Esophagus squamous epithelium (tissue), 4 donors: ENCODE measurements around the gene CACHD1.

Source experiments
- CTCF ChIP-seq, 6 experiments: fragments of 450-650 bp in 4 of 6; fragments of 200-600 bp in 2 of 6; sonication (generic) in 2 of 6; IDR thresholded peaks; one replicate each; pipeline ENCODE4 v1.5.1; 2016 to 2019; ENCODE audit warnings: antibody characterized with exemption in 6 of 6, mild to moderate bottlenecking in 4 of 6, moderate library complexity in 4 of 6
- POLR2A ChIP-seq, 4 donors: fragments of 450-650 bp; IDR thresholded peaks; one replicate each; pipeline ENCODE4 v1.6.1; 2017; ENCODE audit warnings: antibody characterized with exemption in 4 of 4, mild to moderate bottlenecking in 4 of 4, moderate library complexity in 3 of 4

GRCh38 chr1:64655861-64656260 lies 185.9 kb downstream of the CACHD1 start:
- TF ChIP-seq CTCF (IDR thresholded peaks at IDR 0.05), result no peak
- TF ChIP-seq POLR2A (IDR thresholded peaks at IDR 0.05), result no peak
